WTC11 (cell line): Measurements from ENCODE around the gene PARP14.

Experiments
- CTCF ChIP-seq: fragments of 200-600 bp; IDR thresholded peaks from 2 replicates; pipeline ENCODE4 v1.8.0; 2022; ENCODE audit warnings: antibody characterized with exemption
- SOX15 ChIP-seq: fragments of 250-450 bp; sonication (Bioruptor Pico); IDR thresholded peaks from 2 replicates; pipeline ENCODE4 v1.9.0; 2021; ENCODE audit warnings: mild to moderate bottlenecking

- TF ChIP-seq SOX15 (CRISPR knock-in tag) (no peak), CTCF (no peak)
Observed at GRCh38 chr3:122716667-122717066, 36.0 kb downstream of the PARP14 start.
